ENCODE data around the gene PEAR1.

Gene PEAR1

GRCh38 chr1:156931974-156932710 lies 38.6 kb downstream of the PEAR1 start:
- no peak overlapping the region for H3K4me3 ChIP-seq (ENCODE audit: low read depth, low read length)
- in situ Hi-C loops (cut with HindIII; ENCODE audit: low sequenced_read_pairs) = no loop called here
- TF ChIP-seq CTCF (IDR thresholded peaks at IDR 0.05; ENCODE audit: low read depth, low read length, missing control alignments) = no peak
- DNase-seq (ENCODE audit: low read depth) = no peak

- TF ChIP-seq CTCF (IDR thresholded peaks at IDR 0.05; ENCODE audit: low read depth, low read length, missing control alignments) = no peak
- no peak overlapping the region for H3K4me3 ChIP-seq (ENCODE audit: low read depth, low read length)
- in situ Hi-C loops (cut with HindIII; ENCODE audit: low sequenced_read_pairs) = no loop called here
- DNase-seq (ENCODE audit: low read depth) = no peak
Measured at GRCh38 chr1:156933136-156933535, 39.6 kb downstream of the PEAR1 start.

GRCh38 chr1:156935505-156936128 lies 42.1 kb downstream of the PEAR1 start:
- TF ChIP-seq CTCF (IDR thresholded peaks at IDR 0.05; ENCODE audit: low read depth, low read length, missing control alignments) = no peak
- DNase-seq (ENCODE audit: low read depth) = no peak
- in situ Hi-C loops (cut with HindIII; ENCODE audit: low sequenced_read_pairs) = no loop called here
- H3K4me3 ChIP-seq (ENCODE audit: low read depth, low read length) = no peak overlapping the region

- TF ChIP-seq CTCF (IDR thresholded peaks at IDR 0.05; ENCODE audit: low read depth, low read length, missing control alignments) = no peak
- no peak for DNase-seq (ENCODE audit: low read depth)
- in situ Hi-C loops (cut with HindIII; ENCODE audit: low sequenced_read_pairs) = no loop called here
- H3K4me3 ChIP-seq (ENCODE audit: low read depth, low read length) = no peak overlapping the region
Measured at GRCh38 chr1:156936191-156936590, 42.7 kb downstream of the PEAR1 start.

GRCh38 chr1:156936721-156937220 lies 43.3 kb downstream of the PEAR1 start:
- DNase-seq (ENCODE audit: low read depth) = no peak
- TF ChIP-seq CTCF (IDR thresholded peaks at IDR 0.05; ENCODE audit: low read depth, low read length, missing control alignments) = no peak
- in situ Hi-C loops (cut with HindIII; ENCODE audit: low sequenced_read_pairs) = no loop called here
- H3K4me3 ChIP-seq (ENCODE audit: low read depth, low read length) = no peak overlapping the region

GRCh38 chr1:156937883-156938282 lies 44.4 kb downstream of the PEAR1 start:
- no peak overlapping the region for H3K4me3 ChIP-seq (ENCODE audit: low read depth, low read length)
- no peak for TF ChIP-seq CTCF (IDR thresholded peaks at IDR 0.05; ENCODE audit: low read depth, low read length, missing control alignments)
- no peak for DNase-seq (ENCODE audit: low read depth)
- in situ Hi-C loops (cut with HindIII; ENCODE audit: low sequenced_read_pairs) = no loop called here

Measured in astrocyte of the cerebellum (primary cell).